GM21825 (cell line): ENCODE measurements around the gene MST1R.

ENCODE experiments used
- ATAC-seq: cut with Tn5 transposase; IDR thresholded peaks from one replicate; pipeline ENCODE4 v1.9.1; 2021; ENCODE audit warnings: mild to moderate bottlenecking, moderate library complexity; ENCODE audit not compliant: unreplicated experiment

The MST1R gene

DNA sequence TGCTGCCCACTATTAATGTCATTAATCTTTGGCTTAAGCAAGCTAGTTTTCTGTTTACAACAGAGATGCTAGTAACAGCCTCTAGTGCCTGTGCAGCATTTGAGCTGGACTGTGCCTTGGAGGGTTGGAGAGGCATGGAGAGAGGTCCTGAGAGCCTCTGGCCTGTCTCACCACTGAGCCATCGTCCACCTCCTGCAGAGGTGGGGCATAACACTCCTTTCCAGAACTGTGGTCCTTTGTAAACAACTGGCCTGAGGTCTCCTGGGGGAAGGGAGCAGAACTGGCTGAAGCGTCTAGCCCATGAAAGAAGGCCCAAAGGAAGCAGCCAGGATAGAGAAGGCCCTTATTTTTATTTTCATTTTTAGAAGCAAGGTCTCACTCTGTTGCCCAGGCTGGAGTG is 24.0 kb downstream of the MST1R start:
- no peak for ATAC-seq

GRCh38 chr3:49878686-49879085 is 25.0 kb downstream of the MST1R start:
- no peak for ATAC-seq

GRCh38 chr3:49877716-49878115 is 26.0 kb downstream of the MST1R start:
- ATAC-seq: no peak

DNA sequence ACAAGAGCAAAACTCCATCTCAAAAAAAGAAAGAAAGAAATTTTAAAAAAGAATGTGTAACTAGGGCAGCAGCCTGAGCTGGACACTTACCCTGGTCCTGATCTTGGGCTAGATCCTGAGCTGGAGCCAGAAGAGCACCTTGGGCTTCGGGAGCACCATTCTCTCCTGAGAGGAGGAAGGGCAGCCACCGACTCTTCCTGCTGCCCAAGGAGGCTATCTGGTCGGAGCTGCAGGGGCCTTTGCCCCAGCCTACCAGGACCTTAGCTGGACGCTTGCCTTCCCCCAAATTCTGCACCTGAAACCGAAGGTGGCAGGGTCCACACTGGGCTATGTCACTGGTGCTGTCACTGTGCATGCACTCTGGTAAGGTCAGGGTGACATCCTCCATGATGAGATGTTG is 27.1 kb downstream of the MST1R start:
- ATAC-seq: no peak

DNA sequence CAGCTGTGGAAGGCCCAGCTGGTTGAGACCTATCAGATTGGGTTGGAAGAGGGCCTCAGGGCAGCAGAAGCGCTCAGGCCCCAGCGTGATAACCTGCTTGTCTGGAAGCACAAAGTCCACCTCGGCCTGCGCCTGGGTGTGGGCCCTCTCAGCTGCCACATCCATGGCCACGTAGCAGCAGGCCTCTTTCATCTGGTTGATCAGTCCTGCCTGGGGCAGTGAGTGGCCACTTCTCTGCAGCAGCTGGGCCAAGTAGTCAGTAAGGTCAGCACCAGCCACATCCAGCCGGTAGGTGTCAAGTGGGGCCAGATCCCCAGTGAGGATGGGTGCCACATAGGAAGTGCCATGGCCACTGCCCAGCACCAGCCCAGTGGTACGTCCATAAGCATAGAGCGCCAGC is 30.1 kb downstream of the MST1R start:
- no peak for ATAC-seq

DNA sequence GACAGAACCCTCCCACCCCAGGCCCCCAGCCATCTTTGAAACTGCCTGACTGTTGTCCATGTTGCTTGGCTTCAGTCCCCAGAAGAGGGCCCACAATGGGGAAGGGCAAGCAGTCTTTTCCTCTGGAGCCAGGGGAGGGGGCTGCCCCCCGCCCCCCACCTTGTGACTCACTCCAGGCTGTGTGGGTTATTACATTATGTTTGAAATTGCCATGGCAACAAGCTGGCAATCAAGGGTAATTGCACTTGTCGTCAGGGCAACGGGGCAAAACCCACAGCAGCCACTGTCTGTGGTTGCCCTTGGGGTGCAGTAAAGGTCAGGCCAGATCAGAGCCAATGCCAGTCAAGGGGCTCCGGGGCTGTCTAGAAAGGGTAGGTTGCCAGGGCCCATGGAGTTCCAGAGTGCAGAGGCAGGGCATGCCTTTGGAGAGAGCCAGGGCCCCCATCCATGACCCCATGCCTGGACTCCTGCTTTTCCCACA is 30.8 kb downstream of the MST1R start:
- no peak for ATAC-seq

- ATAC-seq: no peak
Measured at GRCh38 chr3:49871531-49872153, 32.0 kb downstream of the MST1R start.

GRCh38 chr3:49869525-49870126 is 34.0 kb downstream of the MST1R start, which contains the start of gene CAMKV:
CAMKV (minus strand) TSS chr3:49869906; CDS start chr3:49862388, 7,518 bp downstream.
- ATAC-seq: no peak

DNA sequence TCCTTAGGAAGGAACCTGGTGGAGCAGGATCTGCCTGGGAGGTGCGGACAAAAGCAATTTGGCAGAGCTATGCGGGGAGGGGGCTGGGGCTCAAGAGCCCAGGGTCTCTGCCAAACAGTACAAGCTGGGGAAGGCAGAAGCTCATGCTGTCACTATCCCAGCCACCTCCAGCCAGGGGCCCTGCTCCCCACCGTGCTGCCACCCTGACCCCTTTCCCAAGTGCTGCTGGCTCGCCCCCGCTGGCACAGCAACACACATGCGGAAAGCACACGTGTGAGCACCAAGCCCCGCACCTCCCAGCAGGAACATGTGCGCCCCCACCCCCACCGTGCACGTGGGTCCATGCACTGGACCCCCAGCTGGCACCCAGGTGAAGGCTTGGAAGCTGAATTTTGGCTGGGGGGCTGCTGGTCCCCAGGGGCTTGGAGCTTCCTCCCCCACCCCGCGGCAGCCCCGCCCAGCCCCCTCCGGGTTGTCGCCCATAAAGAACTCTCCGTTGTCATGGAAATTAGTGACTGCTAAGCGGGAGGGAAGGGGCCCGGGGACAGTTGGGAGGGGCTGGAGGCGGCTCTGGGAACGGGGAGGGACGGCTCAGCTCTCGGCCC is 34.7 kb downstream of the MST1R start:
- no peak for ATAC-seq

- no peak for ATAC-seq
Measured at GRCh38 chr3:49867871-49868321, 35.8 kb downstream of the MST1R start.

DNA sequence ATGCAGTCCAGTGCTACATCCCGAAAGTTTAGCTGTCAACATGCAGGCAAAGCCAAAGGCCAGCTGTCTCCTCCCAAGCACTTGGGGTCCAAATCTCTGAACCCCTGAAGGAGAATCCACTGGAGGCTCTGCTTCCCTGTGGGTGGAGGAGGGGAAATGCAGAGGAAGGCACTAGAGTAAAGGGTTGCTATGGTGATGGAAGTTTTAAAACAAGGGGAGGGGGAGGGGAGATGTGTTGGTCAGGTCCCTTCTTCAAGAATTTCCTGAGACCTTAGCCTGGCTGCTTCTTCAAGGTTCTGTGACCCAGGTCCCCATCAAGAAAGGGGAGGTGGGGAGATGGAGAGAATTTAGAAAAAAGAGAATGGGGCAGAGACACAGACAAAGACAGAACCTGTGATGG is 36.3 kb downstream of the MST1R start:
- ATAC-seq: no peak

GRCh38 chr3:49865198-49865784 is 38.4 kb downstream of the MST1R start:
- ATAC-seq: no peak

DNA sequence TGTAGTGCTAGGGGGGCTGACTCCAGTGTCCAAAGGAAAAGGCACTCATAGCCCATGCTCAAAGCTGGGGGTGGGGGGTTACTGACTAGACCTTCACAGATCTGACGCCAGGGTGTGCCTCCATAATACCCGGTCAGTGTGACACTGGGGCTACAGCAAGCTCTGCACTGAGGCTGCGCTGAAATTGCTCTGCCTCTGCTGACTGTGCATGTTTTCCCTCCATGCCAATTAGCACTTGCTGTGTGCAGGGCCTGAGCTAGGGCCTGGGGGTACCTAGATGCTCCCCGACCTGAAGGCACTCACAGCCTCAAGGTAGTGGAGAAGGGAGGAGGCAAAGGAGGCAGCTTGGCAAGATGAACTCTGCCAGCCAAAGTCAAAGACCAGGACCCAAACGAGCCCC is 39.2 kb downstream of the MST1R start:
- no peak for ATAC-seq

DNA sequence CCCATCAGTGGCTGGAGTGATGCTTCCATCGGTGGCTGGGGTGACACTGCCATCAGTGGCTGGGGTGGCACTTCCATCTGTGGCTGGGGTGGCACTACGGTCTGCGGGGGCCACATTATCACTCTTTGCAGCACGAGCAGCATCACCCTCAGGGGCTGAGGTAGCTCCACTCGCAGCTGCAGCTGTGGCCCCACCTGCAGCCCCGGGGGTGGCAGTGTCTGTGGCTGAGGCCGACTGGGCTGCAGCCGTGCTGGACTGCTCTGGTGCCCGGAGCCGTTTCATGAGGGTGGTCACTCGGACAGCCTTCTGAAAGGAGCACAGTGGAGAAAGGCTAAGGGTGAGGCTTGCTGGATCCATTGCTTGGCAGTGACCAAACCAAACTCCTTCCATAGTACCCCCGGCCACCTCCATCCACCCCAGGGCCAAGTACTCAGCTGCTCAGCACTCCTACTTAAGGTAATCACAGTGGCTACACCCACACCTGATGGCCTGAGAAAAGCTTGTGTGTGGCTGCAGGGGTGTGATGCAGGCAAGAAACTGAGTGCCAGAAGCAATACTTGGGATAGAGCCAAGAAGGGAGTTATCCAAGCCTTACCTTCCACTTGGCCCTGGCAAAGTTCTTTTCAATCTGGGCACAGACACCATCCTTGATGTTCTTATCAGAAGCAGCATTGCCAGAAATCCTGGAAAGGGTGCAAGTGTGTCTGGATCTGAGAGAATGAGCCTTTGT is 43.9 kb downstream of the MST1R start:
- ATAC-seq: no peak

- peak; percentile 92 for ATAC-seq
Measured at GRCh38 chr3:49856181-49857005, 47.3 kb downstream of the MST1R start, which contains the start of gene TRAIP. TRAIP (minus strand) TSS chr3:49856564; CDS start chr3:49856453, 111 bp downstream.

GRCh38 chr3:49855662-49856061 is 48.0 kb downstream of the MST1R start:
- ATAC-seq: no peak

DNA sequence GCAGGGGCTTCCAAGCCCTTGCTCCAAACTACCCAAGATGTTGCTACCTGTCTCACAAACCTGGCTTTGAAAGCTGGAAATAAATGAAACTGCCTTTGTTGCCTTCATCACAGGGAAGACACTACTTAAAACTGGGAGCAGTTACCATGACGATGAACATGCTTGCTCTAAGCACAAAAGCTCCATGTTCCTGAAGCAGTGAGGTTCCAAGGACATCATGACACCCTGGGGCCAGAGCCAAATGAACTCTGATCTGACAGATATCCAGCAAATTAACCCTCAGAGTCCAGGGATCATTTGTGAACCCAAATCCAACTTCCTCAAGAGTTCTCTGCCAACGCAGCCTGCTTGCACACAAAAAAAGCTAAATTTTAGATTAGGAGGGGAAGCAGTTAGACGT is 58.0 kb downstream of the MST1R start:
- no peak for ATAC-seq

- ATAC-seq: no peak
Measured at GRCh38 chr3:49844464-49845183, 59.0 kb downstream of the MST1R start.

DNA sequence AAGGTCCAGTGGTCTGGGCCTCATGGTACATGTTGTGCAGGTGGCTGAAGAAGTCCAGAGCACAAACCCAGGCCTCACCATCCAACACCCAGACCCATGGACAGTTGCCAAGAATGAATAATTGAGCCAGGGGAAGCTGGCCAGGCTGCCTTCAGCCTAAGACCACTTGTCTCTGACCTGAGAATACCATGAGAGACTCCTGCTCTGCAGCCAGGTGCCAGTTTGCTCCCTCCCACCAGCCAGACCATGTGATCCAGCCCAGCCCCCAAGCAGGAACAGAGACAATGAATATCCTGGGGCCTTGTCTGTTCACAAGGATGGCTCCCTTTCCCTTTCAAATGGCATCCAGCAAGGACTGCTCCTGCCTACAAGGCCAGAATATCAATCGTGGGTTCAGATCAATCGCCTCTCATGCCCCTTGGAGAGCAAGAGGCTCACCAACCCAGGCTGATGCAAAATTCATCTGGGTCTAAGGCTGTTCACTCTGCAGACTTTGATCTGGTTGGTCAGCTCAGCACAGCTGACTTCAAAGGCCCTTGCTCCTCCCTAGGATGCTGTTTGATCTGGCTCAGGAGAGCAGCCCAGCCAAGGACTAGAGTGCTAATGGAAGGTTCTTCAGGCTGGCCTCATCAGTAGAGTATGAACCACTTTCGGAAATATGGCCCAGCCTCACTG is 60.7 kb downstream of the MST1R start:
- ATAC-seq: no peak
